ENCODE data around the gene HOXC4.
A peak's percentile ranks its signal among the peaks of the same experiment; 100 is the strongest.

The HOXC4 gene

DNA sequence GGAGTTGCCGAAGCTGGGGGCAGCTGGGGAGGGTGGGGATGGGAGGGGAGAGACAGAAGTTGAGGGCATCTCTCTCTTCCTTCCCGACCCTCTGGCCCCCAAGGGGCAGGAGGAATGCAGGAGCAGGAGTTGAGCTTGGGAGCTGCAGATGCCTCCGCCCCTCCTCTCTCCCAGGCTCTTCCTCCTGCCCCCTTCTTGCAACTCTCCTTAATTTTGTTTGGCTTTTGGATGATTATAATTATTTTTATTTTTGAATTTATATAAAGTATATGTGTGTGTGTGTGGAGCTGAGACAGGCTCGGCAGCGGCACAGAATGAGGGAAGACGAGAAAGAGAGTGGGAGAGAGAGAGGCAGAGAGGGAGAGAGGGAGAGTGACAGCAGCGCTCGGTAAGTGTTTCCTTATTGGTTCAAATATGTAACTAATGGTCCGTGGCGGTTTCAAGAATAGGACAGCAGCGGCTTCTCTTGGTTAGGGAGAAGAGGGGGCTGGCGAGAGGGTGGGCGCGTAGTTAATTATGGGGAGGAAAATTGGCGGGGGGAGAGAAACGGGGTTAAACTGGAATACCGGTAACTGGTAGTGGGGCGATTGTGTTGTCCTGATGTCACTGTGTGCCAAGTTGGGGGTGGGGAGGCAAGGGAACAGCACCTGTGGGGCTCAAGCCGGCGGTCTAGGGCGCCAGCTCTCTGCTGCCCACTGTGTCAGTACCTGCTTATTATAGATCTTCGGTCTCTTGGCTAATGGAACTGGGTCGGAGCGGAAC, 36.4 kb upstream of the HOXC4 start (continued):
- TF ChIP-seq HOXC10 (CRISPR knock-in tag; IDR thresholded peaks at IDR 0.05): no peak
- 0 out of 2 replicates have a peak, but pooled peaks have one; percentile 15 for TF ChIP-seq KLF9 (tag by site-specific recombination; IDR thresholded peaks at IDR 0.05; ENCODE audit: low read depth)
- TF ChIP-seq ZBTB21 (tag by site-specific recombination; IDR thresholded peaks at IDR 0.05): no peak
- TF ChIP-seq ZNF112 (tag by site-specific recombination; IDR thresholded peaks at IDR 0.05): no peak
- TF ChIP-seq ZNF398 (tag by site-specific recombination; IDR thresholded peaks at IDR 0.05): peak; percentile 91
- no peak for TF ChIP-seq YY2 (tag by site-specific recombination; IDR thresholded peaks at IDR 0.05)
- TF ChIP-seq KLF8 (tag by site-specific recombination; IDR thresholded peaks at IDR 0.05): peak; percentile 48; the same call in 1 of the 2 replicates
- peak; percentile 23; the same call in 1 of the 2 replicates for TF ChIP-seq KLF10 (tag by site-specific recombination; IDR thresholded peaks at IDR 0.05)
- TF ChIP-seq ZNF529 (tag by site-specific recombination; IDR thresholded peaks at IDR 0.05; ENCODE audit: insufficient replicate concordance): no peak
- TF ChIP-seq ZNF157 (tag by site-specific recombination; IDR thresholded peaks at IDR 0.05): no peak
- peak; percentile 83; the same call in 1 of the 2 replicates for TF ChIP-seq ZNF391 (tag by site-specific recombination; IDR thresholded peaks at IDR 0.05; ENCODE audit: borderline replicate concordance, low read depth)
- no peak; the same call in 1 of the 2 replicates for TF ChIP-seq ZNF18 (tag by site-specific recombination; IDR thresholded peaks at IDR 0.05)
- TF ChIP-seq ZNF624 (tag by site-specific recombination; IDR thresholded peaks at IDR 0.05): no peak
- peak; percentile 100 for TF ChIP-seq PRDM4 (tag by site-specific recombination; IDR thresholded peaks at IDR 0.05)
- no peak for TF ChIP-seq ZNF521 (tag by site-specific recombination; IDR thresholded peaks at IDR 0.05)
- no peak for TF ChIP-seq ZNF776 (tag by site-specific recombination; IDR thresholded peaks at IDR 0.05; ENCODE audit: borderline replicate concordance)
- TF ChIP-seq, protein P1, sequence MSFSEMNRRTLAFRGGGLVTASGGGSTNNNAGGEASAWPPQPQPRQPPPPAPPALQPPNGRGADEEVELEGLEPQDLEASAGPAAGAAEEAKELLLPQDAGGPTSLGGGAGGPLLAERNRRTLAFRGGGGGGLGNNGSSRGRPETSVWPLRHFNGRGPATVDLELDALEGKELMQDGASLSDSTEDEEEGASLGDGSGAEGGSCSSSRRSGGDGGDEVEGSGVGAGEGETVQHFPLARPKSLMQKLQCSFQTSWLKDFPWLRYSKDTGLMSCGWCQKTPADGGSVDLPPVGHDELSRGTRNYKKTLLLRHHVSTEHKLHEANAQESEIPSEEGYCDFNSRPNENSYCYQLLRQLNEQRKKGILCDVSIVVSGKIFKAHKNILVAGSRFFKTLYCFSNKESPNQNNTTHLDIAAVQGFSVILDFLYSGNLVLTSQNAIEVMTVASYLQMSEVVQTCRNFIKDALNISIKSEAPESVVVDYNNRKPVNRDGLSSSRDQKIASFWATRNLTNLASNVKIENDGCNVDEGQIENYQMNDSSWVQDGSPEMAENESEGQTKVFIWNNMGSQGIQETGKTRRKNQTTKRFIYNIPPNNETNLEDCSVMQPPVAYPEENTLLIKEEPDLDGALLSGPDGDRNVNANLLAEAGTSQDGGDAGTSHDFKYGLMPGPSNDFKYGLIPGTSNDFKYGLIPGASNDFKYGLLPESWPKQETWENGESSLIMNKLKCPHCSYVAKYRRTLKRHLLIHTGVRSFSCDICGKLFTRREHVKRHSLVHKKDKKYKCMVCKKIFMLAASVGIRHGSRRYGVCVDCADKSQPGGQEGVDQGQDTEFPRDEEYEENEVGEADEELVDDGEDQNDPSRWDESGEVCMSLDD (tag by site-specific recombination; IDR thresholded peaks at IDR 0.05): peak; percentile 36; the same call in 1 of the 2 replicates
- TF ChIP-seq, protein P2, sequence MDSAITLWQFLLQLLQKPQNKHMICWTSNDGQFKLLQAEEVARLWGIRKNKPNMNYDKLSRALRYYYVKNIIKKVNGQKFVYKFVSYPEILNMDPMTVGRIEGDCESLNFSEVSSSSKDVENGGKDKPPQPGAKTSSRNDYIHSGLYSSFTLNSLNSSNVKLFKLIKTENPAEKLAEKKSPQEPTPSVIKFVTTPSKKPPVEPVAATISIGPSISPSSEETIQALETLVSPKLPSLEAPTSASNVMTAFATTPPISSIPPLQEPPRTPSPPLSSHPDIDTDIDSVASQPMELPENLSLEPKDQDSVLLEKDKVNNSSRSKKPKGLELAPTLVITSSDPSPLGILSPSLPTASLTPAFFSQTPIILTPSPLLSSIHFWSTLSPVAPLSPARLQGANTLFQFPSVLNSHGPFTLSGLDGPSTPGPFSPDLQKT (IDR thresholded peaks at IDR 0.05; ENCODE audit: borderline replicate concordance, low read depth, low read length): no peak
- TF ChIP-seq, protein P3, sequence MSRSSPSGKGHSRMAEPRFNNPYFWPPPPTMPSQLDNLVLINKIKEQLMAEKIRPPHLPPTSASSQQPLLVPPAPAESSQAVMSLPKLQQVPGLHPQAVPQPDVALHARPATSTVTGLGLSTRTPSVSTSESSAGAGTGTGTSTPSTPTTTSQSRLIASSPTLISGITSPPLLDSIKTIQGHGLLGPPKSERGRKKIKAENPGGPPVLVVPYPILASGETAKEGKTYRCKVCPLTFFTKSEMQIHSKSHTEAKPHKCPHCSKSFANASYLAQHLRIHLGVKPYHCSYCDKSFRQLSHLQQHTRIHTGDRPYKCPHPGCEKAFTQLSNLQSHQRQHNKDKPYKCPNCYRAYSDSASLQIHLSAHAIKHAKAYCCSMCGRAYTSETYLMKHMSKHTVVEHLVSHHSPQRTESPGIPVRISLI (tag by site-specific recombination; IDR thresholded peaks at IDR 0.05): no peak
- no peak for TF ChIP-seq RBAK (tag by site-specific recombination; IDR thresholded peaks at IDR 0.05)
- peak; percentile 94 for TF ChIP-seq BCL11A (tag by site-specific recombination; IDR thresholded peaks at IDR 0.05; ENCODE audit: low read depth)
- TF ChIP-seq ZNF10 (tag by site-specific recombination; IDR thresholded peaks at IDR 0.05): peak; percentile 32; the same call in 1 of the 2 replicates
- no peak for TF ChIP-seq ZNF292 (tag by site-specific recombination; IDR thresholded peaks at IDR 0.05; ENCODE audit: borderline replicate concordance, low read depth)
- TF ChIP-seq ZNF660 (tag by site-specific recombination; IDR thresholded peaks at IDR 0.05): no peak
- TF ChIP-seq ZNF24 (tag by site-specific recombination; IDR thresholded peaks at IDR 0.05): 0 out of 2 replicates have a peak, but pooled peaks have one; percentile 51
- TF ChIP-seq OSR2 (tag by site-specific recombination; IDR thresholded peaks at IDR 0.05): peak; percentile 88
- TF ChIP-seq ZNF175 (tag by site-specific recombination; IDR thresholded peaks at IDR 0.05): no peak
- TF ChIP-seq ZNF202 (tag by site-specific recombination; IDR thresholded peaks at IDR 0.05; ENCODE audit: borderline replicate concordance): no peak
- TF ChIP-seq ZNF629 (tag by site-specific recombination; IDR thresholded peaks at IDR 0.05): peak; percentile 42

Data from HEK293 (cell line).